ENCODE data around the gene ST6GALNAC1.

- TF ChIP-seq, protein P1, sequence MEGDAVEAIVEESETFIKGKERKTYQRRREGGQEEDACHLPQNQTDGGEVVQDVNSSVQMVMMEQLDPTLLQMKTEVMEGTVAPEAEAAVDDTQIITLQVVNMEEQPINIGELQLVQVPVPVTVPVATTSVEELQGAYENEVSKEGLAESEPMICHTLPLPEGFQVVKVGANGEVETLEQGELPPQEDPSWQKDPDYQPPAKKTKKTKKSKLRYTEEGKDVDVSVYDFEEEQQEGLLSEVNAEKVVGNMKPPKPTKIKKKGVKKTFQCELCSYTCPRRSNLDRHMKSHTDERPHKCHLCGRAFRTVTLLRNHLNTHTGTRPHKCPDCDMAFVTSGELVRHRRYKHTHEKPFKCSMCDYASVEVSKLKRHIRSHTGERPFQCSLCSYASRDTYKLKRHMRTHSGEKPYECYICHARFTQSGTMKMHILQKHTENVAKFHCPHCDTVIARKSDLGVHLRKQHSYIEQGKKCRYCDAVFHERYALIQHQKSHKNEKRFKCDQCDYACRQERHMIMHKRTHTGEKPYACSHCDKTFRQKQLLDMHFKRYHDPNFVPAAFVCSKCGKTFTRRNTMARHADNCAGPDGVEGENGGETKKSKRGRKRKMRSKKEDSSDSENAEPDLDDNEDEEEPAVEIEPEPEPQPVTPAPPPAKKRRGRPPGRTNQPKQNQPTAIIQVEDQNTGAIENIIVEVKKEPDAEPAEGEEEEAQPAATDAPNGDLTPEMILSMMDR (optimal IDR thresholded peaks at IDR 0.05 in 1 of 3, IDR thresholded peaks at IDR 0.05 in 1 of 3, conservative IDR thresholded peaks at IDR 0.05 in 1 of 3; ENCODE audit: extremely low read depth in 1 of 3, insufficient read depth in 2 of 3, low read length in 3 of 3), result no peak
- no peak for TF ChIP-seq EZH2 (IDR thresholded peaks at IDR 0.05; ENCODE audit: low read length)
These were observed 68.0 kb downstream of the ST6GALNAC1 start for GRCh38 chr17:76575570-76575969.
